HepG2 (cell line): ENCODE data around the gene NGFR. TPM values are rescaled to one million over a fixed set of nuclear protein-coding genes. Genes with fewer than 3 reads are reported as not detected.

Source experiments
- ATAC-seq: fragments of 200-7000 bp; cut with Tn5 transposase; 3 replicates; pipeline ENCODE4 v1.9.1; 2020; ENCODE audit warnings: mild to moderate bottlenecking, moderate library complexity
- BruUV-seq: library from RNA; stranded (reverse); fragments of 400-500 nt; replicated peaks from 2 replicates; lab custom pipeline; 2021; lab: Mats Ljungman, UMichigan
- CTCF ChIA-PET: fragments of 300-600 bp; formaldehyde crosslinking; extraction: SDS; loops from one replicate; lab custom pipeline; 2021; ENCODE audit warnings: low total read pairs, inconsistent platforms, low intra/inter-chr PET ratio; lab: Yijun Ruan, JAX
- POLR2A ChIA-PET: fragments of 350-600 bp; sonication (Branson Sonifier 250); formaldehyde crosslinking; loops from one replicate; lab custom pipeline; 2020; ENCODE audit warnings: antibody characterized with exemption, inconsistent platforms; lab: Yijun Ruan, JAX
- DNase-seq: peaks from one replicate; pipeline ENCODE4 v3.0.0-alpha.2; 2015; ENCODE audit warnings: low spot score
- FAIRE-seq: peaks from 3 replicates; lab custom pipeline; 2011; peaks lifted over from hg19 to GRCh38; lab: Jason Lieb, UNC
- H2AFZ ChIP-seq: one replicate; pipeline ENCODE4 v1.6.1; 2011; ENCODE audit warnings: low read length, inconsistent platforms
- H3K27ac ChIP-seq: fragments of 300-600 bp; 3 replicates; pipeline ENCODE4 v1.8.0; 2011; ENCODE audit warnings: mixed run types, mild to moderate bottlenecking, mixed read lengths, low read length, inconsistent platforms; ENCODE audit not compliant: insufficient read depth; ENCODE audit errors: extremely low read length
- H3K27me3 ChIP-seq, 2 experiments: fragments of 200-600 bp in 1 of 2; 2 replicates in 1 of 2; 3 replicates in 1 of 2; pipeline versions ENCODE4 v1.6.0 to v1.8.0; 2011; ENCODE audit warnings: low read length in 2 of 2, mild to moderate bottlenecking in 2 of 2, moderate library complexity in 2 of 2, inconsistent platforms in 1 of 2; ENCODE audit not compliant: insufficient read depth in 2 of 2, control insufficient read depth in 1 of 2
- H3K36me3 ChIP-seq, 2 experiments: fragments of 200-600 bp in 1 of 2; replicated peaks in 1 of 2; 2 replicates in 1 of 2; 3 replicates in 1 of 2; pipeline versions ENCODE4 v1.5.1 to v1.8.0; 2011; ENCODE audit warnings: low read length in 2 of 2, inconsistent platforms in 1 of 2; ENCODE audit not compliant: insufficient read depth in 2 of 2, control insufficient read depth in 1 of 2
- H3K4me1 ChIP-seq: 2 replicates; pipeline ENCODE4 v1.5.1; 2012; ENCODE audit warnings: low read length, inconsistent platforms; ENCODE audit not compliant: insufficient read depth
- H3K4me2 ChIP-seq: 2 replicates; pipeline ENCODE4 v1.6.0; 2011; ENCODE audit warnings: low read depth, low read length, inconsistent platforms
- H3K4me3 ChIP-seq, 3 experiments: fragments of 200-600 bp in 1 of 3; sonication (generic), shearing (Covaris generic) in 1 of 3; replicated peaks in 1 of 3; 2 replicates each; pipeline ENCODE4 v1.5.1; 2011 to 2016; ENCODE audit warnings: low read length in 3 of 3, inconsistent platforms in 2 of 3, low read depth in 2 of 3, mild to moderate bottlenecking in 2 of 3, control low read depth in 1 of 3, mixed read lengths in 1 of 3; ENCODE audit not compliant: insufficient read depth in 1 of 3
- H3K79me2 ChIP-seq: one replicate; pipeline ENCODE4 v1.6.1; 2011; ENCODE audit warnings: low read length, inconsistent platforms; ENCODE audit not compliant: insufficient read depth
- H3K9ac ChIP-seq: 2 replicates; pipeline ENCODE4 v1.6.0; 2011; ENCODE audit warnings: mild to moderate bottlenecking, low read depth, low read length, inconsistent platforms; ENCODE audit not compliant: insufficient read depth
- H3K9me3 ChIP-seq: 2 replicates; pipeline ENCODE4 v1.5.1; 2012; ENCODE audit warnings: mild to moderate bottlenecking, low read length
- H4K20me1 ChIP-seq: 2 replicates; pipeline ENCODE4 v1.6.0; 2011; ENCODE audit warnings: inconsistent platforms, mild to moderate bottlenecking, low read length, moderate library complexity; ENCODE audit not compliant: insufficient read depth
- BATF2 ChIP-seq: sonication (generic); formaldehyde crosslinking; IDR thresholded peaks from 2 replicates; pipeline ENCODE4 v1.8.0; 2022; ENCODE audit warnings: mild to moderate bottlenecking, missing genetic modification reagents, moderate library complexity
- NFAT5 ChIP-seq: sonication (generic); formaldehyde crosslinking; IDR thresholded peaks from 2 replicates; pipeline ENCODE4 v1.4.0; 2020; ENCODE audit warnings: missing genetic modification reagents
- NFATC3 ChIP-seq: sonication (generic); formaldehyde crosslinking; IDR thresholded peaks from 2 replicates; pipeline ENCODE4 v1.5.1; 2020; ENCODE audit warnings: mild to moderate bottlenecking, missing genetic modification reagents
- PHB2 ChIP-seq: fragments of 450-650 bp; IDR thresholded peaks from 2 replicates; pipeline ENCODE4 v1.6.1; 2018; ENCODE audit not compliant: partially characterized antibody
- SOX6 ChIP-seq, 2 experiments: fragments of 450-650 bp in 1 of 2; sonication (generic) in 1 of 2; formaldehyde crosslinking in 1 of 2; IDR thresholded peaks; 2 replicates each; pipeline versions ENCODE4 v1.4.0 to v1.6.1; 2017 to 2020; ENCODE audit warnings: antibody characterized with exemption in 1 of 2, mild to moderate bottlenecking in 1 of 2, missing genetic modification reagents in 1 of 2
- THAP9 ChIP-seq: sonication (generic); formaldehyde crosslinking; IDR thresholded peaks from 2 replicates; pipeline ENCODE4; 2020; ENCODE audit warnings: missing genetic modification reagents, mild to moderate bottlenecking, borderline replicate concordance
- YEATS4 ChIP-seq: sonication (generic); formaldehyde crosslinking; IDR thresholded peaks from 2 replicates; pipeline ENCODE4 v1.4.0; 2020; ENCODE audit warnings: missing genetic modification reagents, borderline replicate concordance
- ZBTB34 ChIP-seq: sonication (generic); formaldehyde crosslinking; IDR thresholded peaks from 2 replicates; pipeline ENCODE4 v1.8.0; 2022; ENCODE audit warnings: mild to moderate bottlenecking, missing genetic modification reagents
- ZFP82 ChIP-seq: sonication (generic); formaldehyde crosslinking; IDR thresholded peaks from 2 replicates; pipeline ENCODE4 v1.5.1; 2020; ENCODE audit warnings: mild to moderate bottlenecking, missing genetic modification reagents, borderline replicate concordance
- ZNF235 ChIP-seq: sonication (generic); formaldehyde crosslinking; IDR thresholded peaks from 2 replicates; pipeline ENCODE4 v1.8.1; 2023; ENCODE audit warnings: mild to moderate bottlenecking, missing genetic modification reagents, borderline replicate concordance
- WGBS: methylation state at CpG from one replicate; pipeline ENCODE4 v1.1.6; 2017; ENCODE audit warnings: low lambda C conversion rate; 5-methylcytosine and 5-hydroxymethylcytosine counted together
- in situ Hi-C: cut with HindIII; loops from 2 replicates; pipeline ENCODE4 v1.10.0; 2017; ENCODE audit warnings: low pct_unique_long_range_greater_than_20kb; ENCODE audit not compliant: extremely low pct_ligation_motif_present
- intact Hi-C: fragments of 100-400 bp; cut with micrococcal nuclease; formaldehyde crosslinking; loops from one replicate; pipeline ENCODE4 v1.10.0; 2022; ENCODE audit not compliant: unreplicated experiment
- polyA plus RNA-seq, 8 experiments: library from polyadenylated mRNA; depleted of rRNA in 3 of 8; stranded (reverse) in 7 of 8; unstranded in 1 of 8; fragments of >200 nt; fragmentation: Illumina TruSeq in 4 of 8; extraction: Trizol in 4 of 8; gene quantifications; 2 replicates each; pipeline versions ENCODE4 v1.2.1 to v1.2.3, GENCODE V29; 2011 to 2016; ENCODE audit warnings: low read depth in 4 of 8, missing spikeins in 1 of 8, mixed read lengths in 1 of 8; ENCODE audit not compliant: insufficient read depth in 1 of 8
- total RNA-seq, 5 experiments: library from RNA; depleted of rRNA; stranded (reverse); fragments of >200 nt; fragmentation: Illumina TruSeq; extraction: Trizol; gene quantifications; 2 replicates each; pipeline ENCODE4 v1.2.3, GENCODE V29; 2016; ENCODE audit warnings: low read depth in 1 of 5

The NGFR gene
- total and polyA plus RNA-seq, 2 of the 13 experiments (the other 11 are each of a cell fraction or from before 2014, with no cell fraction given) = 1.1 to 1.8 TPM

- no peak for TF ChIP-seq YEATS4 (CRISPR knock-in tag)
- TF ChIP-seq SOX6 (IDR thresholded peaks at IDR 0.05) = no peak
- TF ChIP-seq SOX6 (CRISPR knock-in tag; IDR thresholded peaks at IDR 0.05) = no peak
- TF ChIP-seq ZNF235 (CRISPR knock-in tag) = no peak
- TF ChIP-seq BATF2 (CRISPR knock-in tag) = no peak
- TF ChIP-seq THAP9 = no peak
- no peak for TF ChIP-seq NFATC3 (CRISPR knock-in tag)
These were observed 50.0 kb downstream of the NGFR start (continued) for GRCh38 chr17:49545007-49545660.

- no peaks in the 10 kb centered on the region for H4K20me1 ChIP-seq
- no peak overlapping the region for H2AFZ ChIP-seq
- no peaks in the 10 kb centered on the region for H3K36me3 ChIP-seq
- WGBS = 30% methylated on average over 10 of the region's 15 CpGs
- POLR2A ChIA-PET = no interaction called here
- no peak overlapping the region for H3K4me2 ChIP-seq
- no peak overlapping the region for H3K4me3 ChIP-seq
- no peaks in the 10 kb centered on the region for H3K9me3 ChIP-seq
- DNase-seq (no peak), ATAC-seq (no peak), FAIRE-seq (no peak)
- intact Hi-C loops (no loop called here), in situ Hi-C loops (loop anchor here (5.0 to 10.0 kb wide), 2 partner anchors 109 to 231 kb away; no protein-coding TSS in a partner anchor)
- no TSS peak for BruUV-seq
- CTCF ChIA-PET = no interaction called here
- H3K79me2 ChIP-seq = no peaks in the 10 kb centered on the region
- peaks cover 4 to 62% of the 10 kb centered on the region in 2 experiments for H3K27me3 ChIP-seq
- peaks cover 1% of the 10 kb centered on the region; the same call in 1 of the 2 replicates for H3K4me1 ChIP-seq
- no peak overlapping the region for H3K9ac ChIP-seq
- H3K27ac ChIP-seq = no peak overlapping the region
- TF ChIP-seq ZBTB34 (no peak), PHB2 (no peak), NFAT5 (CRISPR knock-in tag) (no peak), ZFP82 (CRISPR knock-in tag) (no peak)
These were observed 50.9 kb downstream of the NGFR start for GRCh38 chr17:49545806-49546545.
